ENCODE data around the gene TK2.

DNA sequence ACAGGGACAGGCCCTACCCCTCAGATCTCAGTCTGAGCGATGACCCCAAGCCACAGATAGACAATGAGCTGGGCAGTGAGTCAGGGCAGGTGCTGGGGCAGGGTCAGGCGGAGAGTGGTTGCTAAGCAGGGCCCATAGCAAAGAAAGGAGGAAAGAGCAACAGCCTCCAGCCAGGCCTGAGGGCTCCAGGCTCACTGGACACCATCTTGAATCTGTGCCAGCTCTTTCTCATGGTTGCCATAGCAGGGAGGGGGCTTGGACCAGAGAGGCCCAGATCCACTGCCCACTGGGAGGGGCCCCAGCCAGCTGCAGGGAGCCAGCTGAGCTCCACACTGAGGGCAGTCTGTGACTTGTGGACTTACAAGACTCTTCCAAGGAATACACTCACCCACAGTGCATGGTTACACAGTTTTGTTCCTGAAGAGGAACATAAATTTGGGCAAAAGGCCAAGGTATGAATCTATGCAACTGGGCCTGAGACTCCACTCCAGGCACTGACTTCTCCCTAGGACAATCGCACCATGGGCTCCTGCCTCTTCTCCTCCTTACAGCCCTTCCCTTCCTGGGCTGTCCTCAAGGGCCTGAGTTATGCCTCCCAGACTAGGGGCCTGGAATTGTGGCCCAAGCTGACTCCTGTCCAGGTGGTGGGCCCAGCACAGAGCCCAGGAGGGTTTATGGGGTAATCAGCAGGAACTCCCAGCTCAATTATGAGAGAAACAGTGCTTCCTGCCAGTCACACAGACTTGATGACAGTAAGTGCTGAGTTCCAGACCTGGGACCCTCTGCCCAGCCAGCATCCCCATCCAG, 62.9 kb downstream of the TK2 start:
- no peak for TF ChIP-seq EZH2phosphoT487 (IDR thresholded peaks at IDR 0.05; ENCODE audit: low read length)
- TF ChIP-seq, protein P1, sequence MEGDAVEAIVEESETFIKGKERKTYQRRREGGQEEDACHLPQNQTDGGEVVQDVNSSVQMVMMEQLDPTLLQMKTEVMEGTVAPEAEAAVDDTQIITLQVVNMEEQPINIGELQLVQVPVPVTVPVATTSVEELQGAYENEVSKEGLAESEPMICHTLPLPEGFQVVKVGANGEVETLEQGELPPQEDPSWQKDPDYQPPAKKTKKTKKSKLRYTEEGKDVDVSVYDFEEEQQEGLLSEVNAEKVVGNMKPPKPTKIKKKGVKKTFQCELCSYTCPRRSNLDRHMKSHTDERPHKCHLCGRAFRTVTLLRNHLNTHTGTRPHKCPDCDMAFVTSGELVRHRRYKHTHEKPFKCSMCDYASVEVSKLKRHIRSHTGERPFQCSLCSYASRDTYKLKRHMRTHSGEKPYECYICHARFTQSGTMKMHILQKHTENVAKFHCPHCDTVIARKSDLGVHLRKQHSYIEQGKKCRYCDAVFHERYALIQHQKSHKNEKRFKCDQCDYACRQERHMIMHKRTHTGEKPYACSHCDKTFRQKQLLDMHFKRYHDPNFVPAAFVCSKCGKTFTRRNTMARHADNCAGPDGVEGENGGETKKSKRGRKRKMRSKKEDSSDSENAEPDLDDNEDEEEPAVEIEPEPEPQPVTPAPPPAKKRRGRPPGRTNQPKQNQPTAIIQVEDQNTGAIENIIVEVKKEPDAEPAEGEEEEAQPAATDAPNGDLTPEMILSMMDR (IDR thresholded peaks at IDR 0.05; ENCODE audit: low read length): no peak
- no peak for TF ChIP-seq EZH2 (optimal IDR thresholded peaks at IDR 0.05; ENCODE audit: low read depth, low read length)

Data from MM.1S (cell line).